ENCODE results near the gene TSNAX.
"Not testable (repeated sequence)": the region's sequence is repeated elsewhere in the genome, so short reads cannot be mapped to it uniquely, and the experiment has no call there.

The TSNAX gene

DNA sequence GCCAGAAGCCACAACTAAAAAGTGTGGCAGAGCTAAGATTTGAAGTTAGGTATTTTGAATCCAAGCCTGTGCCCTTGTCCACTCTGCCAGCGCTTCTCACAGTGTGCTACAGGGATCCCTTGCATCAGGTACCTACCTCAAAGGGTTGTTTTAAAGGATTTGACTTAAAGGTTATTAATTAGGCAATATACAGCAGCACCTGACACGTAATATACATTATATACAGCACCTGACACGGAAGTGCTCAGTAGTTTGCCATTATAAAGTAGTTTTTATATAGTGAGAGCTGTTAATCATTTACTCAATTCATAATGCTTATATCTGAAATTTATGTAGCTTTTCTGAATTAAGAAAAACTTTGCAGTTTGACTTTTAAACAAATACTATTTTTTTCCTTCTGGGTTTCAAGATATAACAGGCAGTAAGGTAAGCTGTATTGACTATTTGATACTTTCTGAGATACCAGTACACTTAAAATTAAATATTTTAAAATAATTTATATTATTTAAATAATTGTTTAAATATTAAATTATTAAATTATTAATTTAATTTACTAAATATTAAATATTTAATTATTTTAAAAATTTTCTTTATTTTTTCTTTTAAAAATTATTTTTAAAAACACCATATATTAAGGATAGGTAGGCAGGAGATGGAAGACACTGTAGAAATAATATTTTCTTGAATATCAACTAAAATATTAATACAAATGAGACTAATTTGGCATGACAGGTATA, 33.3 kb downstream of the TSNAX start:
- DNase-seq (ENCODE audit: low read depth, low spot score), result no peak

DNA sequence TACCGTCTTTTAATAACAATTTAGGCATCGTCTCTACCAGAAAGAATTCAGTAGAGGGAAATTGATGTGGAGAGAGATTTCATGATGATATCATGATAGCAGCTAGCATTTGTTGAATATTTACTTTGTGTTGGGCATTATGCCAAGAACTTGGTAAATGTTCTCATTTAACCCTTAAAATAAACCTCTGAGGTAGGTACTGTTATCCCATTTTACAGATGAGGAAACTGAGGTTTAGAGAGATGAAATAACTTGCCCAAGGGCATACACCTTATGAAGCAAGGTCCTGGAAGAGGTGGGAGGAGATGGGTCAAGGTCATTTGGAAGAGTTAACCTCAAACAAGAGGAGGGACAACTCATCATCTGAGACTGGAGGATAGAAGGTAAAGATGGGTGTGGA, 34.8 kb downstream of the TSNAX start:
- DNase-seq (ENCODE audit: low read depth, low spot score), result no peak

- no peak for DNase-seq (ENCODE audit: low read depth, low spot score)
Observed at GRCh38 chr1:231564373-231564772, 35.9 kb downstream of the TSNAX start.

DNA sequence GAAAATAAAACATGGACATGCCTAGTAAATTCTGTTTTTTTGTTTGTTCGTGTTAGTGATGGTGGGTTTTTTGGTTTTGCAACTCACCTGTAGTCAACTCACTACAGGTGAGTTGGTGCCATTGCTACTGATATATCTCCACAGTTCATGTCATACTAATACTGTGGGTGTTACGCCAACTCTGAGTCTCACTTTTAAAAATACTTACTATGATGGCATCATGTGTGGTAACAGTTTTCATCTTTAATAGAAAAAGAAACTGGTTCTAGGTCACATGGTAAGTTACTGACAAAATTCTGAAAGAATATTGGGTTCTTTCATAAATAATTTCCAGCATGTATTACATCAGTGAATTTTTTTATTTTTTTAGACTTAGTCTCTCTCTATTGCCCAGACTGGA, 38.0 kb downstream of the TSNAX start:
- DNase-seq (ENCODE audit: low read depth, low spot score), result no peak

- not testable (repeated sequence) for DNase-seq (ENCODE audit: low read depth, low spot score)
Observed at GRCh38 chr1:231570262-231570661, 41.8 kb downstream of the TSNAX start.

- DNase-seq (ENCODE audit: low read depth, low spot score), result no peak
Observed at GRCh38 chr1:231571904-231572303, 43.4 kb downstream of the TSNAX start.

GRCh38 chr1:231575472-231575871, 47.0 kb downstream of the TSNAX start:
- DNase-seq (ENCODE audit: low read depth, low spot score), result no peak

GRCh38 chr1:231576804-231577718, 48.6 kb downstream of the TSNAX start:
- no peak for DNase-seq (ENCODE audit: low read depth, low spot score)

DNA sequence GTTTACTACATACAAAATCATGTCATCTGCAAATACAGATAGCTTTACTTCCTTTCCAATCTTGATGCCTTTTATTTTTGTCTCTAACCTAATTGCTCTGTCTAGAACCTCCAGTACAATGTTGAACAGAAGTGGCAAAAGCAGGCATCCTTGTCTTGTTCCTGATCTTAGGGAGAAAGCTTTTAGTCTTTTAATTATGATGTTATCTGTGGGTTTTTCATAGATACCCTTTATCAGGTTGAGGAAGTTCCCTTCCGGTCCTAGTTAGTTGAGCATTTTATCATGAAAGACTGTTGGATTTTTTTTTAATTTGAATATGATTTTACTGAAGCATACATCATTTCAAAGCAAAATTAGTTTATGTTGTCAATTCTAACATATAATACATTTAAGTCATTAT, 52.4 kb downstream of the TSNAX start:
- no peak for DNase-seq (ENCODE audit: low read depth, low spot score)

- no peak for DNase-seq (ENCODE audit: low read depth, low spot score)
Observed at GRCh38 chr1:231581859-231582258, 53.4 kb downstream of the TSNAX start.

GRCh38 chr1:231583376-231583775, 54.9 kb downstream of the TSNAX start:
- DNase-seq (ENCODE audit: low read depth, low spot score), result no peak

GRCh38 chr1:231584117-231584516, 55.6 kb downstream of the TSNAX start:
- no peak for DNase-seq (ENCODE audit: low read depth, low spot score)

DNA sequence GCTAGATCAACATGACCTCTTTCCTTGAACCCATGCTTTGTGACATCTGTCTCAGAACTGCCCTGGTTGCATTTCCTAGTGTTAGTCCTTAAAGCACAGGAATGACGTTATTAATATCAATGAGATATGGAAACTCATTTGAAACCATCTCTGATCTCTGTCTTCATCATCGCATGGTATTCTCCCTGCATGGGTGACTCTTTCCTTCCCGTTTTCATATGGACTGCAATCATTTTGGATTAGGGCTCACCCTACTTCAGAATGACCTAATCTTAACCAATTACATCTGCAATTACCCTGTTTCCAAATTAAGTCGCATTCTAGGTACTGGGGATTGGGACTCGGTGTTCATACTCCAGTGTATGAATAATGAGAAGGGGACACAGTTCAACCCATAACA, 56.5 kb downstream of the TSNAX start:
- DNase-seq (ENCODE audit: low read depth, low spot score), result no peak

DNA sequence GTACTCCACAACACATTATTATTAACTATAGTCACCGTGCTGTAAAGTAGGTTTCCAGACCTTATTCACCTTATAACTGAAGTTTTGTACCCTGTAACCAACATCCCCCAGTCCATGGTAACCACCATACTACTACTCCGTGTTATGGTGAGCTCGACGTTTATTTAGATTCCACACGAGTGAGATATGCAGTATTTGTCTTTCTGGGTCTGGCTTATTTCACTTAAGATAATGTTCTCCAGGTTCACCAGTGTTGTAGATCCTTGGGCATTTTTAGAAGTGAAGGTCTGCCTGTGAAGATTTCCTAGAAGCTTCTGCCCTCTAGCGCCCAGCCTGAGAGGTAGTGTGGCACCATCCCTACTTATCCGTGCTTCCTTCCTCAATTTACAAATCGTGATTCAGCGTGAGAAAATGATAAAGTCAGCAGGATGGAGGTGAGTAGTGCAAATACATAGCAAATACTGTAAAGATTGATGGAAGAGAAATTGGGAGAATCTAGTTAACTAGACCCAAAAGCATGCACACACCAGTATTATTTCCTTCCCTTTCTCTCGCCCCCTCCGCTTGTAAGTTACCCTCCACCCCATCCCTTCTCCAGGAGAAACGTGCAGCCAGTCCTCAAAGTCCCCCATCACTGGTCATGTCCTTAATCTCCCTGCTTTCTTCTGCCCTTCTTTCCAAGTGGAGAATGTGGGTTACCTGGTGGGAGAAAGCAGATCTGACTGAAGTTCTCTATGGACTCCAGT, 62.2 kb downstream of the TSNAX start:
- no peak for DNase-seq (ENCODE audit: low read depth, low spot score)

- DNase-seq (ENCODE audit: low read depth, low spot score), result no peak
Observed at GRCh38 chr1:231591466-231591865, 63.0 kb downstream of the TSNAX start.

DNA sequence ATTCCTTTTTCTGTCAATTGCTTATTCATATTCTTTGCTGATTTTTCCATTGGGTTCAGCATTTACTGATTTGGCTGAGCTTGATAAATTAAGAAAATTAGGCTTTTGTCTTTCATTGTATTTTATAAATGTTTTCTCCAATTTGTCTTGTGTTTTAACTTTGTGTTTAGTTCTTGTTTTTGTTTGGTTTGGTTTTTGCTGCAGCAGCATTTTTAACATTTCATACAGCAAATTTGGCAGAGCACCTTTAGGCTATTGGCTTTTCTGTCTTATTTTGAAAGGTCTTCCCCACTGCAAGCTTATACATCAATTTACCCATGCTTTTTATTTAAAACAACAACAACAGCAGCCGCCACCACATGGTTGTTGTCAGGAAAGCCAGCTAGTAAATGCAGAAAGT, 64.3 kb downstream of the TSNAX start:
- DNase-seq (ENCODE audit: low read depth, low spot score), result no peak

- not testable (repeated sequence) for DNase-seq (ENCODE audit: low read depth, low spot score)
Observed at GRCh38 chr1:231593264-231593663, 64.8 kb downstream of the TSNAX start.

GRCh38 chr1:231594123-231594522, 65.7 kb downstream of the TSNAX start:
- DNase-seq (ENCODE audit: low read depth, low spot score), result no peak

- no peak for DNase-seq (ENCODE audit: low read depth, low spot score)
Observed at GRCh38 chr1:231594749-231595148, 66.3 kb downstream of the TSNAX start.

- no peak for DNase-seq (ENCODE audit: low read depth, low spot score)
Observed at GRCh38 chr1:231596337-231596791, 67.9 kb downstream of the TSNAX start.

- DNase-seq (ENCODE audit: low read depth, low spot score), result no peak
Observed at GRCh38 chr1:231597971-231598370, 69.5 kb downstream of the TSNAX start.

- DNase-seq (ENCODE audit: low read depth, low spot score), result no peak
Observed at GRCh38 chr1:231600458-231600976, 72.0 kb downstream of the TSNAX start.
